ENCODE measurements around the gene ANTXR2.

Gene ANTXR2

DNA sequence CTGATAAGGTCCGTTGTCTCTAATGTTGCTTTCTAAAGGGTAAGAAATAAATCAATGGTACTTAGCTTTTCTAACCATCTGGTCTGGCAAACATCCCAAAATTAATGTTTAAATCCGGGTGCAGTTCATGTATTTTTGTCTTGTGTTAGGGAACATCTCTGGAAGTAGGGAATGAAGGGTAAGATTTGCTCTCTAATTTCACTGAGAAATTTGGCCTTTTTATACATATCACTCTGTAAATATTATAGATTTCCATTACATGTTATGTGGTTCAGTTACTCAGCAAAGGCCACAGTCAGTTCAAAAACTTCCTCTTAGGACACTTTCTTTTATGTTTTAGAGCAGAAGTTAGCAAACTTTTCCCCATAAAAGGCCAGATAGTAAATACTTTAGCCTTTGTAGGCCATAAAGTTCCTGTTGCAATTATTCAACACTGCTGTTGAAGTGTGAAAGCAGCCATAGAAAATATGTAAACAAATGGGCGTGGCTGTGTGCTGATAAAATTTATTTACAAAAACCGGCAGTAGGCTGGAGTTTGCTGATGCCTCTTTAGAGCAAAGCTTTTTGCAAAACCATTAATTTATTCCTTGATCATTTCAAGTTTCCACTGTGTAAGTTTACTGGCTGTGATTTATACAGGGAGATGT lies 218.1 kb downstream of the ANTXR2 start:
- TF ChIP-seq, protein P1, sequence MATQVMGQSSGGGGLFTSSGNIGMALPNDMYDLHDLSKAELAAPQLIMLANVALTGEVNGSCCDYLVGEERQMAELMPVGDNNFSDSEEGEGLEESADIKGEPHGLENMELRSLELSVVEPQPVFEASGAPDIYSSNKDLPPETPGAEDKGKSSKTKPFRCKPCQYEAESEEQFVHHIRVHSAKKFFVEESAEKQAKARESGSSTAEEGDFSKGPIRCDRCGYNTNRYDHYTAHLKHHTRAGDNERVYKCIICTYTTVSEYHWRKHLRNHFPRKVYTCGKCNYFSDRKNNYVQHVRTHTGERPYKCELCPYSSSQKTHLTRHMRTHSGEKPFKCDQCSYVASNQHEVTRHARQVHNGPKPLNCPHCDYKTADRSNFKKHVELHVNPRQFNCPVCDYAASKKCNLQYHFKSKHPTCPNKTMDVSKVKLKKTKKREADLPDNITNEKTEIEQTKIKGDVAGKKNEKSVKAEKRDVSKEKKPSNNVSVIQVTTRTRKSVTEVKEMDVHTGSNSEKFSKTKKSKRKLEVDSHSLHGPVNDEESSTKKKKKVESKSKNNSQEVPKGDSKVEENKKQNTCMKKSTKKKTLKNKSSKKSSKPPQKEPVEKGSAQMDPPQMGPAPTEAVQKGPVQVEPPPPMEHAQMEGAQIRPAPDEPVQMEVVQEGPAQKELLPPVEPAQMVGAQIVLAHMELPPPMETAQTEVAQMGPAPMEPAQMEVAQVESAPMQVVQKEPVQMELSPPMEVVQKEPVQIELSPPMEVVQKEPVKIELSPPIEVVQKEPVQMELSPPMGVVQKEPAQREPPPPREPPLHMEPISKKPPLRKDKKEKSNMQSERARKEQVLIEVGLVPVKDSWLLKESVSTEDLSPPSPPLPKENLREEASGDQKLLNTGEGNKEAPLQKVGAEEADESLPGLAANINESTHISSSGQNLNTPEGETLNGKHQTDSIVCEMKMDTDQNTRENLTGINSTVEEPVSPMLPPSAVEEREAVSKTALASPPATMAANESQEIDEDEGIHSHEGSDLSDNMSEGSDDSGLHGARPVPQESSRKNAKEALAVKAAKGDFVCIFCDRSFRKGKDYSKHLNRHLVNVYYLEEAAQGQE (IDR thresholded peaks at IDR 0.05; ENCODE audit: low read depth), result no peak
- TF ChIP-seq TCF12 (IDR thresholded peaks at IDR 0.05; ENCODE audit: low read depth) (no peak), TEAD4 (IDR thresholded peaks at IDR 0.05) (no peak), CREB1 (IDR thresholded peaks at IDR 0.05; ENCODE audit: low read depth) (no peak), YY1 (IDR thresholded peaks at IDR 0.05; ENCODE audit: low read depth) (no peak), RAD21 (IDR thresholded peaks at IDR 0.05; ENCODE audit: low read depth) (no peak), ZBTB7A (IDR thresholded peaks at IDR 0.05; ENCODE audit: low read depth) (no peak), EGR1 (IDR thresholded peaks at IDR 0.05) (no peak), EP300 (IDR thresholded peaks at IDR 0.05; ENCODE audit: borderline replicate concordance) (no peak)

GRCh38 chr4:79852305-79852730 lies 220.7 kb downstream of the ANTXR2 start:
- TF ChIP-seq TAF1 (IDR thresholded peaks at IDR 0.05; ENCODE audit: low read depth), result no peak

DNA sequence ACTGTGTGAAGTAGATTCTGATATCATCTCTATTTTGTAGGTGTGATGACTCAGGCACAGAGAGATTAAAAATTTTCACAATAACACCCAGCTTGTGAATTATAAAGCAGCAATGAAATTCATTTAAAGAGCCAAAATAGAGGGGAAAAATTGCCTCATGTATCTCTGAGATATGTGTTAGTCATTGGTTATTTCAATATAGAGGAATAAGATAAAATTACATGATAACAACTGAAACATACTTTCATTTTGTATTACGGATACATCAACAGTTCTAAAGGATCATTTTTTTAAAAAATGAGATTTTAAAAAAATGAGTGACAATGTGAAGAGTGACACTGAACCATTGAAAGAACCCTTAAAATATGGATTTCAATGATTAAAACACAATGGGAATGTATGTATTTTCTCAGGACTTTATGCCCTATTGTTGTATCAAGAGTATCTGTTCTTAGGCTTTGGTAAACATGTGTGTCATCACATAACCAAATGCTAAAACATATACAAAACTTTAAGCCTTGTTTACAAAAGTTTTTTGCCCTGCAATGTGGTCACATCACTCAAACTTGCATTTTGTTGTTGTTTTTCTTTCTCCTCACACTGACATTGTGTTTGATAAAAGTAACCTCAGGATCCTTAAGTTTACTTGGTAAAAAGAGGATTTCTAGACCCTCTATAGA lies 221.3 kb downstream of the ANTXR2 start:
- no peak for TF ChIP-seq ZBTB7A (IDR thresholded peaks at IDR 0.05; ENCODE audit: low read depth)
- TF ChIP-seq, protein P1 (IDR thresholded peaks at IDR 0.05; ENCODE audit: low read depth), result no peak
- no peak for TF ChIP-seq CEBPB (IDR thresholded peaks at IDR 0.05)
- TF ChIP-seq TCF12 (IDR thresholded peaks at IDR 0.05; ENCODE audit: low read depth), result no peak
- TF ChIP-seq TAF1 (IDR thresholded peaks at IDR 0.05; ENCODE audit: low read depth), result no peak
- no peak for TF ChIP-seq FOXM1 (IDR thresholded peaks at IDR 0.05; ENCODE audit: borderline replicate concordance, low read depth)
- TF ChIP-seq TEAD4 (IDR thresholded peaks at IDR 0.05), result no peak
- no peak for TF ChIP-seq EP300 (IDR thresholded peaks at IDR 0.05; ENCODE audit: borderline replicate concordance)
- TF ChIP-seq EGR1 (IDR thresholded peaks at IDR 0.05), result no peak

All from Ishikawa (cell line).